GM18526 (cell line): ENCODE data around the gene SLC4A2.
A peak's percentile ranks its signal among the peaks of the same experiment; 100 is the strongest.

Experiments used
- POLR2A ChIP-seq: IDR thresholded peaks from 3 replicates; pipeline ENCODE4 v1.6.1; 2011; ENCODE audit not compliant: insufficient read length; ENCODE audit errors: extremely low read depth

Gene SLC4A2

GRCh38 chr7:151059367-151060112 is at the start of gene SLC4A2:
TSS of gene SLC4A2 (plus strand) at chr7:151059589. CDS start at chr7:151061988, 2,399 bp downstream.
- TF ChIP-seq POLR2A = peak; percentile 55

- TF ChIP-seq POLR2A = no peak
Measured at GRCh38 chr7:151010037-151010306, 49.4 kb upstream of the SLC4A2 start.

- no peak for TF ChIP-seq POLR2A
Measured at GRCh38 chr7:151010307-151011096, 48.9 kb upstream of the SLC4A2 start.

- TF ChIP-seq POLR2A = no peak
Measured at GRCh38 chr7:151011097-151011409, 48.3 kb upstream of the SLC4A2 start.

GRCh38 chr7:151012031-151012692 is 47.2 kb upstream of the SLC4A2 start:
- TF ChIP-seq POLR2A = no peak

- no peak for TF ChIP-seq POLR2A
Measured at GRCh38 chr7:151012911-151013347, 46.5 kb upstream of the SLC4A2 start.

- TF ChIP-seq POLR2A = no peak
Measured at GRCh38 chr7:151013356-151013732, 46.0 kb upstream of the SLC4A2 start.

GRCh38 chr7:151013733-151014497 is 45.5 kb upstream of the SLC4A2 start:
- no peak for TF ChIP-seq POLR2A

GRCh38 chr7:151014950-151015349 is 44.4 kb upstream of the SLC4A2 start:
- TF ChIP-seq POLR2A = no peak

GRCh38 chr7:151015967-151016366 is 43.4 kb upstream of the SLC4A2 start:
- TF ChIP-seq POLR2A = no peak

GRCh38 chr7:151016505-151016904 is 42.9 kb upstream of the SLC4A2 start:
- no peak for TF ChIP-seq POLR2A

GRCh38 chr7:151016942-151017341 is 42.4 kb upstream of the SLC4A2 start:
- TF ChIP-seq POLR2A = no peak

- TF ChIP-seq POLR2A = no peak
Measured at GRCh38 chr7:151017370-151017952, 41.9 kb upstream of the SLC4A2 start.

GRCh38 chr7:151017953-151018420 is 41.4 kb upstream of the SLC4A2 start:
- TF ChIP-seq POLR2A = no peak
